ENCODE data around the gene LRRC17. TPM values are rescaled to one million over a fixed set of nuclear protein-coding genes. Genes with fewer than 3 reads are reported as not detected.
"Not testable (repeated sequence)": the region's sequence is repeated elsewhere in the genome, so short reads cannot be mapped to it uniquely, and the experiment has no call there.

LRRC17 gene
- total RNA-seq, 1 donor from 2014 or later = 24.5 TPM

DNA sequence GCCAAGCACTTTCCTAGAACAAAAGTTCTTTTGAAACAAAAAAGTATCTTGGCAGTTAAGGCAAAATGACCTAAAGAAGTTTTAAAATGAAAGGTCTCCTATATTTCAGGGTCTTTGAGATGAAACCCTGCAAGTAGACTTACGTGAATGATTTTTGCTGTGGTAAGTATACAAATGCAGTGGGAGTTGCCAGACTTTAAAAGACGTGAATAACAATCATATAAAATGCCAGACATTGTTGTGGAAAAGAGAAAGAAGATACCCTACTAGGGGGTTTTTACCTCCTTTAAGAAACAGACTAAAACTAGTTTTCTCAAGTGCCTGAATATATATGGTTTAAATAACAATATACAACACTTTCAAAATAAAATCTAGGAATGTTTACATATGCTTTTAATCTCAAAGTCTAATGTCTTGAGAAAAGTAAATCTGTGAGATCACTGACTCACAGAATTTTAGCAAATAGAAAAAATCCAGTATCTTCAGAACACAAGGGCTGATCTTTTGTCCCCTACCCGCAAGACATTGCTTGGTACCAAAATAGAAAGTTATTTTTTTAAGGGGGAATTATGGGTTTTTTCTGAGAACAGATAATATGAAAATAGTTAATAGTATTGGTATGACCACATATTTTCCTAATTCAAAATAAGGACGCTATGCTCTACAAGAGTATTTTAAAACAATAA is 29.5 kb downstream of the LRRC17 start:
- no peak for DNase-seq (ENCODE audit: low read depth, low spot score)

DNA sequence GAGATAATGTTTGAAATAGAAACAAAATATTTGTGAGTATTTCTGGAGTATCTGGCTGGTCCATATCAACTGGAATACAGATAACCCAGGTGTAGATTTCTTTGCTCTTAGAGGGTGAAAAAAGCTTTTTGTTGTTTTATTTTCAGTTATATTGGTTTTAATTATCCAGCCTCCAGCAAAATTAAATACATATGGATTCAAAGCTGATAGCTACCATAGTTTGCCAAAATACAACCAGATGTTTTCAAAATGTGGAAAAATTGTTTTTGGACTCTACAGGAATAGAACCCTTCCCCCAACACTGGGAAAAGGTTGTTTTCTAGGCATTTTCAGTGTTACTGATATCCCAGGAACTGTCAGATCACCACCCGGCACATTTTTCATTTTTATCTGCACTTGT is 30.1 kb downstream of the LRRC17 start:
- no peak for DNase-seq (ENCODE audit: low read depth, low spot score)

DNA sequence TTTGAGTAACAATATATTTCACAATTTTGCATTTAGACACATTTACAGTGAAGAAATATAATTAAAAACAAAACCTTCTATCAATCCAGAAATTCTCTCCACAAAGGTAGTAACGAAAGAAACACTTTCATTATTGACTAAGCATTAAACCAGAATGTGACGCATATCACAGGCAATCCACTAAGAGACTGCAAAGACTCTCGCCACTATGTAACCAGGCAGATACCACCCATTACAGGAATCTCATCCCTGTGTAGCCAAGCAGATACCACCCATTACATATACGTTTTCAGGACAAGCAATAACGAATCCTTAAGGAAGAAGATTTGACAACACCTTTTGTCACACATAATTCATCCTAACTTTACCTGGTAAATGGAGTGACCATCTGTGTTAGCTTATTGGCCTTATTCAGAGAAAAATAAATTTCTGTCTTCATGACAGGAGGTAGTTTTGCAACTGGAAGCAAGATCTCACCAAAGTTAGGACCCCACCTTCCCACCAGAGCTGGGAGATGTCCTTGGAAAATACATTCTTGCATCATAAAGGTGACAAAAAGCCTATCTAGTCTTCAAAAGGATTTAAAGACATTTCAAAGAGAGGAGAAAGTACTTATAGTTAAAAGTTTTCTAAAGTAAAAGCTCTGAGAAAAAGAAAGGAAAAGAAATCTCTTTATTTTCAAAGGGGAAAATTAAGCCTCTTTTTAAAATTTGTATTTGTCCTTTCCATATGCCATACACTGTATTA is 30.8 kb downstream of the LRRC17 start:
- DNase-seq (ENCODE audit: low read depth, low spot score) = no peak

DNA sequence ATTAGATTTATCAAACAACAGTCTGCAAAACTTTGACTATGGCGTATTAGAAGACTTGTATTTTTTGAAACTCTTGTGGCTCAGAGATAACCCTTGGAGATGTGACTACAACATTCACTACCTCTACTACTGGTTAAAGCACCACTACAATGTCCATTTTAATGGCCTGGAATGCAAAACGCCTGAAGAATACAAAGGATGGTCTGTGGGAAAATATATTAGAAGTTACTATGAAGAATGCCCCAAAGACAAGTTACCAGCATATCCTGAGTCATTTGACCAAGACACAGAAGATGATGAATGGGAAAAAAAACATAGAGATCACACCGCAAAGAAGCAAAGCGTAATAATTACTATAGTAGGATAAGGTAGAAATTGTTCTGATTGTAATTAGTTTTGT is 31.4 kb downstream of the LRRC17 start:
- DNase-seq (ENCODE audit: low read depth, low spot score) = no peak

DNA sequence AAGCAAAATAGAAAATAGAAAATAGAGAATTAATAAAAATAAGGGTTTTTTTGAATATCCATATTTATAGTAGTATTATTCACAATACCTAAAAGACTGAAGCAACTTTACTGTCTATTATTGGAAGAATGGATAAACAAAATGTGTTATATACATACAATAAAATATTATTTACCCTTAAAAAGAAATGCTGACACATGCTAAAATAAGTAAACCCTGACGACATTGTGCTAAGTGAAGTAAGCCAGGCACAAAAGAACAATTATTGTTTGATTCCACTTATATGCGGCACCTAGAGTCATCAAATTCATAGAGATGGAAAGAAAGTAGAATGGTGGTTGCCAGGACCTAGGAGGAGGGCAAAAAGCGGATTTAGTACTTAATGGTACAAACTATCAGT is 39.0 kb downstream of the LRRC17 start:
- no peak for DNase-seq (ENCODE audit: low read depth, low spot score)

DNA sequence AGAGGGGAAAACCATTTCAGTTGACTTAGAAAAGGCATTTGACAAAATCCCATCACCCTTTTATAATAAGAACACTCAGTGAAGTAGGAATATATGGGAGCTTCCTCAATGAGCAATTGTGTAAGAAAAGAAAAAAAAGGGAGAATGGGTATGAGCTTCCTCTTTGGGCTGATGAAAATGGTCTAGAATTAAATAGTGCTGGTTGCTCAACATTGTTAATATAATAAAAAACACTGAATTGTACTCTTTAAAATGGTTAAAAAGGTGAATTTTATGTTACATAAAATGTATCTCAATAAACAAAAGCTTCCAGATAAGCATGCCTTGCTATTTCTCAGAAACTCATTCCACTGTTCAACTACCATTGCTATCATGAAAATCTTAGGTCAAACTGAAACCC is 40.6 kb downstream of the LRRC17 start:
- no peak for DNase-seq (ENCODE audit: low read depth, low spot score)

DNA sequence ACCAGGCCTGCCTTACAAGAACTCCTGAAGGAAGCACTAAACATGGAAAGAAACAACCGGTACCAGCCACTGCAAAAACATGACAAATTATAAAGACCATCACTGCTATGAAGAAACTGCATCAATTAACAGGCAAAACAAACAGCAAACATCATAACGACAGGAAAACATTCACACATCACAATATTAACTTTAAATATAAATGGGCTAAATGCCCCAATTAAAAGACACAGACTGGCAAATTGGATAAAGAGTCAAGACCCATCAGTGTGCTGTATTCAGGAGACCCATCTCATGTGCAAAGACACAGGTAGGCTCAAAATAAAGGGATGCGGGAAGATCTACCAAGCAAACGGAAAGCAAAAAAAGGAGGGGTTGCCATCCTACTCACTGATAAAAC is 41.6 kb downstream of the LRRC17 start:
- not testable (repeated sequence) for DNase-seq (ENCODE audit: low read depth, low spot score)

DNA sequence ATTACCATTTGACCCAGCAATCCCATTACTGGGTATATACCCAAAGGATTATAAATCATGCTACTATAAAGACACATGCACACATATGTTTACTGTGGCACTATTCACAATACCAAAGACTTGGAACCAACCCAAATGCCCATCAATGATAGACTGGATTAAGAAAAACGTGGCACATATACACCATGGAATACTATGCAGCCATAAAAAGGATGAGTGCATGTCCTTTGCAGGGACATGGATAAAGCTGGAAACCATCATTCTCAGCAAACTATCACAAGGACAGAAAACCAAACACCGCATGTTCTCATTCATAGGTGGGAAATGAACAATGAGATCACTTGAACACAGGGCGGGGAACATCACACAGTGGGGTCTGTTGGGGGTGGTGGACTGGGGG is 45.2 kb downstream of the LRRC17 start:
- DNase-seq (ENCODE audit: low read depth, low spot score) = not testable (repeated sequence)

DNA sequence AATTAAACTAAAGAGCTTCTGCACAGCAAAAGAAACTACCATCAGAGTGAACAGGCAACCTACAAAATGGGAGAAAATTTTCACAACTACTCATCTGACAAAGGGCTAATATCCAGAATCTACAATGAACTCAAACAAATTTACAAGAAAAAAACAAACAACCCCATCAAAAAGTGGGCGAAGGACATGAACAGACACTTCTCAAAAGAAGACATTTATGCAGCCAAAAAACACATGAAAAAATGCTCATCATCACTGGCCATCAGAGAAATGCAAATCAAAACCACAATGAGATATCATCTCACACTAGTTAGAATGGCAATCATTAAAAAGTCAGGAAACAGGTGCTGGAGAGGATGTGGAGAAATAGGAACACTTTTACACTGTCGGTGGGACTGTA is 49.2 kb downstream of the LRRC17 start:
- not testable (repeated sequence) for DNase-seq (ENCODE audit: low read depth, low spot score)

DNA sequence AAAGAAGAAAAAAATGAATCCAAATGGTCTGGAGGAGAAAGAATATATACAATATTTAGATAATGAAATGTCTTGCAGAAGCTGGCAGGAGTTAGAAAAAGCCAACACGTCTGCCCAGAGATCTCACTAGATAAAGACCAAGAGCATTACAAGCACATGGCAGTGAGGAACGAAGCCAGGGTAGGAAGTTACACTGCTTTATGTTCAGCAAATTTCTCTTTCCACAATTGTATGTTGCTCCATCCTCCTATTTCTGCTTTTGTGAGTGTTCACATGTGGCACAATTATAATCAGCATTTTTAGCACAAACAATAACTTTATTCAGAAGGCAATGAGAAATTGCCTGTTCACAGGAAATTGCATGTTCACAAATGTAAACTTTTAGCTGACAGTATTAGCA is 53.7 kb downstream of the LRRC17 start:
- DNase-seq (ENCODE audit: low read depth, low spot score) = no peak

DNA sequence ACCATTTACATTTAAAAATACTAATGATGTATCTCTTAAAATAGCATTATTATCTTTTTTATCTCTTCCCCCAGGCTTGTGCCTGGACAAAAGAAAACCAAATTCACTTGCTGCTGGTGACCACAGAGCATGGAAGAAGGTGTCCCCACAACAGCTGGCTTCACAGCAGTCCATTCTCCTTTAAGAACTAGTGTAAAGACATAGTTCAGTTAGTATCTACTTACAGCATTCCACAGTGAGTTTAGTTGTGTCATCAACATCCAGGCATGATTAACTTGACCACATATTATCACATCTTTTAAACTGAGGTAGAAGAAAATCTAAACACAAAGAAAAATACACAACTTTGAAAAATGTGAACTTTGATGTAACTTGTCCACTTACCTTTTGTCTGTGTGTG is 55.0 kb downstream of the LRRC17 start:
- DNase-seq (ENCODE audit: low read depth, low spot score) = no peak

DNA sequence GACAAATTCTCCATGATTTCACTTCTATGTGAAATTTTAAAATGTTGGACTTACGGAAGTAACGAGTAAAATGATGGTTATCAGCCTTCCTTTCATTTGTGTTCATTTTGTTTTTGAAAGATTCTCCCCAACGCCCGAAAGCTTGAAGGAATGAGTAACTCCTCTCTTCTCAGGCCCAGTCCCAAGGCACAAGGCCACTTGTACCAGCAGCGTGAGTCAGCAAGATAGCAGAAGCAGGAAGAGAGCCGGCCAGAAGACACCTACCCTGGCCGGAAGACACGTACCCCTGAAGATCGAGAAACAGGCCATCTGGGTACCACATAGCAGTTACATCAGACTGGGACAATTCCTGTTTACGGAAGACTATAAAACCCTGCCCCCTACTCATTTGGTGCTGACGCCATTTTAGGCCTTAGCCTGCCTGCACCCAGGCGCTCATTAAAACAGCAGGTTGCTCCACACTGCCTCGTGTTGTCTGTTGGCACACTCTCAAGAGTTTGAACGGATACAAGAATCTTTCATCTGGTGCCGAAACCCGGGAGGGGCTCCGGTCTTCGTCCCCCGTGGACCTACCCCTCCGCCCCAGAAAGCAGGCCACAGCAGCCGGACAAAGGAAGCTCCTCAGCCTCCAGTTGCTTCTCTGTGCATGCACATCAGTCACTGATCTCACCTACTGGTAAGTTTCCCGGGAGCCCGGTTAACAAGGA is 60.4 kb downstream of the LRRC17 start:
- no peak for DNase-seq (ENCODE audit: low read depth, low spot score)

DNA sequence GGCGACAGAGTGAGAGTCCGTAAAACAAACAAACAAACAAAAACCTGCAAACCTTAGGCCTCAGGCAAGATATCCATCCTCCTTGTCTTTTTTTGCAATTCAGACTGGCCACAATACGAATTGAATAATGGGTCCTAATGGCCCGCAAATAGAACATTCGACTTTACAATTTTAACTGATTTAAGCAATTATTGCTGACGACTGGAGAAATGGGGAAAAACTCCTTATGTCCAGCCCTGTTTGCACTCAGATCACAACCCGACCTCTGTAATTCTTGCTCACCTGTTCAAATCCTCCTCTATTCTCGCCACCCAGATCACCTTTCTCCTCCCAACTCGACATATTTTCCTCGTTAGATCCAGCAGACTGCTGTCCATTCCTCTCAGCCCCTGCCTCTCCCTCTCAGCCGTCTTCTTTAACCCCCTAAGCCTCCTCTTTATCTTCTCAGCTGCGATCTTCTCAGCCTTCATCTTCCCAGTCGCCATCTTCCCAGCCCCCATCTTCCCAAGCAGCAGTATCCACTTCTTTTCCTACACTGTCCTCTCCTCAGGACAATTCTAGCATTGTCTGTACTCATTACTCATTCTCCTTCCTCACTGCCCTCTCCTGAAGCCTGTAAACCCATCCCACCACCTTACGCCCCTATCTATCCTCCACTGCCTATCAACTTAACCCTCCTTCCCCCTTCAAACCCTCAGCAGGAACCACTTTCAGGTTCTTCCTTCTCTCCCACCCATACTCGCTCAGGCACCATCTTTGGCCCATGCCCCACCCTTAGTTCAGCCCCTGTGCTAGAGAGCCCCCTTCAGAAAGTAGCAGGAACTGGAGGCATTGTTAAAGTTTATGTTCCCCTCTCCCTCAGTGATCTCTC is 61.8 kb downstream of the LRRC17 start:
- no peak for DNase-seq (ENCODE audit: low read depth, low spot score)

DNA sequence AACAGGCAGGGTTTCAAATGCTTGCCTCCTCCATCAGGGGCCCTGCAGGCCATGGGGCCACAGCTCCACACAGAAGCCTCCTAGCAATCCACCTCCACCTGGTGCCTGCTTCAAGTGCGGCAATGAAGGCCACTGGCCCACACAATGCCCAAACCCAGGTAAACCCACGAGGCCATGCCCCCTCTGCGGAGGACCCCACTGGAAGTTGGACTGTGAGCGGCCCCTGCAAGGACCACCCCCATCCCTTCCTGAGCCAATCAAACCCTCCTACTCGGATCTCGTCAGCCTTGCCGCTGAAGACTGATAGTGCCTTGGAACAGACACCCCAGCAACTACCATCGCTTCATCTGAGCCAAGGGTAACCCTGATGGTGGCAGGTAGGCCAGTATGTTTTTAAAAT is 63.1 kb downstream of the LRRC17 start:
- no peak for DNase-seq (ENCODE audit: low read depth, low spot score)

DNA sequence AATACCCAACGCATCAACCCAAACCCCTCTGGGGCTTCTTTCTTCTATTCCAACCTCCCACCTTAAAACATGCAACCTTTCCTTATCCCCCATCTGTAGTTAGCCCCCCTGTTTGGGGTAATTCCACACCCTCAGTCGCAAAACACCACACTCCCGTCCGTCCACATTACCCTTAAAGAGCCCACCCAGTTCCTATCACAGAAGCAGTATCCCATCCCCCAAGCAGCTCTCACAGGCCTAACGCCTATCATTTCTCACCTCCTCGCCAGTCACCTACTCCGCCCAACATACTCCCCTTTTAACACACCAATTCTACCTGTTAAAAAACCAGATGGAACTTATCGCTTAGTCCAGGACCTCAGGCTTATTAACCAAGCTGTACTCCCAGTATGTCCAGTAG is 63.7 kb downstream of the LRRC17 start:
- no peak for DNase-seq (ENCODE audit: low read depth, low spot score)

DNA sequence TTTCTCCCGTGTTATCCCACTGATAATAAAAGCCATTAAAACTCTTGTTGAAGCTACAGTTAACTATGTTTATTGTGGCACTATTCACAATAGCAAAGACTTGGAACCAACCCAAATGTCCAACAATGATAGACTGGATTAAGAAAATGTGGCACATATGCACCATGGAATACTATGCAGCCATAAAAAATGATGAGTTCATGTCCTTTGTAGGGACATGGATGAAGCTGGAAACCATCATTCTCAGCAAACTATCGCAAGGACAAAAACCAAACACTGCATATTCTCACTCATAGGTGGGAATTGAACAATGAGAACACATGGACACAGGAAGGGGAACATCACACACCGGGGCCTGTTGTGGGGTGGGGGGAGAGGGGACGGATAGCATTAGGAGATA is 64.8 kb downstream of the LRRC17 start:
- not testable (repeated sequence) for DNase-seq (ENCODE audit: low read depth, low spot score)

DNA sequence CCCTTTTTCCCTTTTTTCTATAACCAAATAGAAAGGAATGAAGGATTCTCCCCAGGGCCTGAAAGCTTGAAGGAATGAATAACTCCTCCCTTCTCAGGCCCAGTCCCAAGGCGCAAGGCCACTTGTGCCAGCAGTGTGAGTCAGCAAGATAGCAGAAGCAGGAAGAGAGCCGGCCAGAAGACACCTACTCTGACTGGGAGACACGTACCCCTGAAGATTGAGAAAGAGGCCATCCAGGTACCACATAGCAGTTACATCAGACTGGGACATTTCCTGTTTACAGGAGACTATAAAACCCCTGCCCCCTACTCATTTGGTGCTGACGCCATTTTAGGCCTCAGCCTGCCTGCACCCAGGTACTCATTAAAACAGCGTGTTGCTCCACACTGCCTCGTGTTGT is 65.5 kb downstream of the LRRC17 start:
- no peak for DNase-seq (ENCODE audit: low read depth, low spot score)

DNA sequence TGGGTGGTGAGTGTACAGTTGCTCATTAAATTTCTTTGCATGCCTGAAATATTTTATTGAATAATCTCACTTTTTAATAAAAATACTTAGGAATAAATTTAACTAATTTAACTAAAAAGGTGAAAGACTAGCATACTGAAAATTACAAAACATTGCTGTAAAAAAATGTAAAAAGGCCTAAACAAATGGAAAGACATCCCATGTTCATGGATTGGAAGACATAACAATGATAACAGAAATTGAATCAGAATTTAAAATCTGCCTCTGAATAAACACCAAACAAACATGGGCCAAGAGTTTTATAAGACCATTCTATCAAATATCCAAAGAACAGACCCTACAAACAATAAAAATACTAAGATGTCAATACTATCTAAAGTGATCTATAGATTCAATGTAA is 66.9 kb downstream of the LRRC17 start:
- DNase-seq (ENCODE audit: low read depth, low spot score) = no peak

DNA sequence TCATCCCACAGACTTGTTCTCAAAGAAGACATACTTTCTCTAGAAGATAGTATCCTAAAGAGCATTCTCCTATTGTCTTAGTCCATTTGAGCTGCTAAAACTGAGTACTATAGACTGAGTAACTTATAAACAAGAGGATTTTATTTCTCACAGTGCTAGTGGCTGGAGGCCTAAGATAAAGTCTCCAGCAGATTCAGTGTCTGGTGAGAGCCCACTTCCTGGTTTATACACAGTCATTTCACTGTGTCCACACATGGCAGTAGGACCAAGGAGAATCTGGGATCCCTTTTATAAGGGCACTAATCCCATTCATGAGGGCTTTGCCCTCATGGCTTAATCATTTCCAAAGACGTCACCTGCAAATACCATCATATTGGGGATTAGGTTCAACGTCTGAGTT is 68.7 kb downstream of the LRRC17 start:
- no peak for DNase-seq (ENCODE audit: low read depth, low spot score)

DNA sequence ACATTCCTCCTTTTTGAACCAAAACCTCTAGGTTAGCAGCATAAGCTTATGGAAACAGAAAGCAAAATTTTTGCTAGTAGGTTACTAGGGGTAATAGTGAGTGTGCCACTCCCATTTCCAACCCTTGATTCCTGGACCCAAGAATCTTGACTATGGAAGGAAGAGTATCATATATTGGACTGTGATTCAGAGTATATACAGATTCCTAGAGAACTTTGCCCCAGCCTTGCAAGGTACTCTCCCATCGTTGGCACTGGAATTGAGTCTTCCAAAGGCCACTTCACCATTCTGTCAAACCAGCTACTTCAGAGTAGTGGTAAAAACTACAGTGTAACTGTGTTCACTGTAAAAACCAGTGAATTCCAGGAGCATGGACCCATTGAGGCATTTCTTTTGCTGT is 69.4 kb downstream of the LRRC17 start:
- no peak for DNase-seq (ENCODE audit: low read depth, low spot score)

DNA sequence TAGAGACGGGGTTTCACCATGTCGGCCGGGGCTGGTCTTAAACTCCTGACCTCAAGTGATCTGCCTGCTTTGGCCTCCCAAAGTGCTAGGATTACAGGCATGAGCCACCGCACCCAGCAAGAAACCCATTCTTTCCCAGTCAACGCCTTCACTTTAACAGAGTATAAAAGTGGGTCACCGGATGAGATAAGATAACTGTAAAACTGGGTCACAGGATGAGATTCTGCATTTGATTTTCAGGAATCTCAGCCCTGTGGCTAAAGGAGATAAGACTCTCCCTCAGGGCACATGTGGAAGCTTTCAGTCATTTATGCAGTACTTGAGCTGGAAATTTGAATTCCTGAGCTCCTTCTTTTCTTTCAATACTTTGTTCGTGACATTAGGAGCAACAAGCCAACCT is 70.8 kb downstream of the LRRC17 start:
- DNase-seq (ENCODE audit: low read depth, low spot score) = no peak
